Measurements from ENCODE around the gene FANCC.

DNA sequence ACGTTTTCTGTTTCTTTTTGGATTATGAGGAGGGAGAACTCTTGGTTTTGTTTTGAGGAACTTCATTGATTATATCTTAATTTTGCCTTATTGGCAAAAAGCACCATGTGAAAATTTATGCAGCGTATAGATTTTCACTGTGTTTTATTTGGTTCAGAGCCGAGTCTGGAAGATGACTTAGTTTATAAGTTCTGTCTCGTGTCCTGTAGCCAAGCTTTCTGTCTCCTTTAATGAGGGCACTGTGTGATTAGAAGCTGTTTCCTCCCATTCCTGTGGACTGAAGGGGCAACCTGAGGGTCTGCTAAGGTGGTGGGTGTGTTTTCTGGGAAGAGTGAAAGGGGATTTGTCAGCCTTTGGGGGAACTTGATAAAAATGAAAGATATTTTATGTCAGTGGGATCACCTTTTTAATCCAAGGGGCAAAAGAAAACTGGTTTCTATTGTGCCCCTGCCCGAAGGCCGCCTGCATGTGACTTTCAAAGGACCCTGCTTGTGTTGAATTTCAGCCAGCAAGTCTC is 262.1 kb downstream of the FANCC start:
- TF ChIP-seq CTCF (IDR thresholded peaks at IDR 0.05; ENCODE audit: low read depth, low read length, missing input control): no peak
- TF ChIP-seq EGR1 (IDR thresholded peaks at IDR 0.05; ENCODE audit: low read depth in 2 of 2): no peak
- TF ChIP-seq ATF3 (IDR thresholded peaks at IDR 0.05): no peak
- TF ChIP-seq JUND (IDR thresholded peaks at IDR 0.05): no peak
- no peak for TF ChIP-seq FOXA1 (IDR thresholded peaks at IDR 0.05)
- no peak for TF ChIP-seq GABPA (IDR thresholded peaks at IDR 0.05 in 1 of 2, conservative IDR thresholded peaks at IDR 0.05 in 1 of 2)
- TF ChIP-seq, protein P1, sequence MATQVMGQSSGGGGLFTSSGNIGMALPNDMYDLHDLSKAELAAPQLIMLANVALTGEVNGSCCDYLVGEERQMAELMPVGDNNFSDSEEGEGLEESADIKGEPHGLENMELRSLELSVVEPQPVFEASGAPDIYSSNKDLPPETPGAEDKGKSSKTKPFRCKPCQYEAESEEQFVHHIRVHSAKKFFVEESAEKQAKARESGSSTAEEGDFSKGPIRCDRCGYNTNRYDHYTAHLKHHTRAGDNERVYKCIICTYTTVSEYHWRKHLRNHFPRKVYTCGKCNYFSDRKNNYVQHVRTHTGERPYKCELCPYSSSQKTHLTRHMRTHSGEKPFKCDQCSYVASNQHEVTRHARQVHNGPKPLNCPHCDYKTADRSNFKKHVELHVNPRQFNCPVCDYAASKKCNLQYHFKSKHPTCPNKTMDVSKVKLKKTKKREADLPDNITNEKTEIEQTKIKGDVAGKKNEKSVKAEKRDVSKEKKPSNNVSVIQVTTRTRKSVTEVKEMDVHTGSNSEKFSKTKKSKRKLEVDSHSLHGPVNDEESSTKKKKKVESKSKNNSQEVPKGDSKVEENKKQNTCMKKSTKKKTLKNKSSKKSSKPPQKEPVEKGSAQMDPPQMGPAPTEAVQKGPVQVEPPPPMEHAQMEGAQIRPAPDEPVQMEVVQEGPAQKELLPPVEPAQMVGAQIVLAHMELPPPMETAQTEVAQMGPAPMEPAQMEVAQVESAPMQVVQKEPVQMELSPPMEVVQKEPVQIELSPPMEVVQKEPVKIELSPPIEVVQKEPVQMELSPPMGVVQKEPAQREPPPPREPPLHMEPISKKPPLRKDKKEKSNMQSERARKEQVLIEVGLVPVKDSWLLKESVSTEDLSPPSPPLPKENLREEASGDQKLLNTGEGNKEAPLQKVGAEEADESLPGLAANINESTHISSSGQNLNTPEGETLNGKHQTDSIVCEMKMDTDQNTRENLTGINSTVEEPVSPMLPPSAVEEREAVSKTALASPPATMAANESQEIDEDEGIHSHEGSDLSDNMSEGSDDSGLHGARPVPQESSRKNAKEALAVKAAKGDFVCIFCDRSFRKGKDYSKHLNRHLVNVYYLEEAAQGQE (IDR thresholded peaks at IDR 0.05): no peak
- TF ChIP-seq HNF4A (conservative IDR thresholded peaks at IDR 0.05): no peak

Data from liver (tissue), 3 donors.